VCaP (cell line): ENCODE results near the gene DENND1B.
A peak's percentile ranks its signal among the peaks of the same experiment; 100 is the strongest.
"Not testable (repeated sequence)": the region's sequence is repeated elsewhere in the genome, so short reads cannot be mapped to it uniquely, and the experiment has no call there.

Source experiments
- H3K27ac ChIP-seq: fragments of 450-650 bp; 2 replicates; pipeline ENCODE4 v1.5.1; 2017
- CTCF ChIP-seq: fragments of 450-650 bp; conservative IDR thresholded peaks from 2 replicates; pipeline ENCODE4 v1.5.1; 2017; ENCODE audit warnings: mild to moderate bottlenecking, moderate library complexity

DENND1B gene

GRCh38 chr1:197521118-197521739 lies 254.1 kb downstream of the DENND1B start:
- peak; percentile 78 for TF ChIP-seq CTCF
- H3K27ac ChIP-seq, result no peak overlapping the region

GRCh38 chr1:197519741-197520334 lies 255.4 kb downstream of the DENND1B start:
- H3K27ac ChIP-seq, result no peak overlapping the region
- peak; percentile 70 for TF ChIP-seq CTCF

GRCh38 chr1:197515421-197515820 lies 259.9 kb downstream of the DENND1B start:
- no peak for TF ChIP-seq CTCF
- H3K27ac ChIP-seq, result no peak overlapping the region

GRCh38 chr1:197510691-197511378 lies 264.4 kb downstream of the DENND1B start:
- no peak overlapping the region for H3K27ac ChIP-seq
- no peak for TF ChIP-seq CTCF

GRCh38 chr1:197496722-197497121 lies 278.6 kb downstream of the DENND1B start:
- no peak overlapping the region for H3K27ac ChIP-seq
- no peak for TF ChIP-seq CTCF

- H3K27ac ChIP-seq, result not testable (repeated sequence)
Observed at GRCh38 chr1:197491505-197491904, 283.8 kb downstream of the DENND1B start.

- TF ChIP-seq CTCF, result no peak
- no peak overlapping the region for H3K27ac ChIP-seq
Observed at GRCh38 chr1:197486946-197487345, 288.3 kb downstream of the DENND1B start.

GRCh38 chr1:197485790-197486189 lies 289.5 kb downstream of the DENND1B start:
- H3K27ac ChIP-seq, result no peak overlapping the region
- TF ChIP-seq CTCF, result no peak
